Osteoblast (primary cell): Measurements from ENCODE around the gene SRSF8. TPM values are rescaled to one million over a fixed set of nuclear protein-coding genes. Genes with fewer than 3 reads are reported as not detected.

Source experiments
- DNase-seq: peaks from one replicate; pipeline ENCODE4 v3.0.0; 2011; ENCODE audit warnings: low spot score, mixed read lengths; ENCODE audit not compliant: insufficient read length; ENCODE audit errors: missing footprints
- H2AFZ ChIP-seq: 2 replicates; pipeline ENCODE4 v1.6.0; 2011; ENCODE audit warnings: mild to moderate bottlenecking, low read length
- H3K27ac ChIP-seq: 2 replicates; pipeline ENCODE4 v1.5.1; 2011; ENCODE audit warnings: mild to moderate bottlenecking, low read depth, low read length, moderate library complexity
- H3K27me3 ChIP-seq: 2 replicates; pipeline ENCODE4 v1.6.0; 2012; ENCODE audit warnings: mild to moderate bottlenecking, control low read depth, inconsistent platforms, low read length, moderate library complexity; ENCODE audit not compliant: insufficient read depth
- H3K36me3 ChIP-seq: 2 replicates; pipeline ENCODE4 v1.5.1; 2011; ENCODE audit warnings: mild to moderate bottlenecking, low read length, control low read depth, moderate library complexity; ENCODE audit not compliant: insufficient read depth
- H3K4me1 ChIP-seq: 2 replicates; pipeline ENCODE4 v1.5.1; 2011; ENCODE audit warnings: mild to moderate bottlenecking, low read length, control low read depth, moderate library complexity; ENCODE audit not compliant: insufficient read depth
- H3K4me2 ChIP-seq: 2 replicates; pipeline ENCODE4 v1.6.0; 2011; ENCODE audit warnings: mild to moderate bottlenecking, low read length; ENCODE audit not compliant: insufficient read depth
- H3K4me3 ChIP-seq: fragments of 200-600 bp; sonication (generic); 3 replicates; pipeline ENCODE4 v1.5.1; 2012; ENCODE audit warnings: mild to moderate bottlenecking, low read length, inconsistent platforms; ENCODE audit not compliant: insufficient read depth
- H3K79me2 ChIP-seq: 2 replicates; pipeline ENCODE4 v1.6.0; 2012; ENCODE audit warnings: mild to moderate bottlenecking, low read length, control low read depth, inconsistent platforms; ENCODE audit not compliant: insufficient read depth
- H3K9me3 ChIP-seq: 2 replicates; pipeline ENCODE4 v1.5.1; 2011; ENCODE audit warnings: low read depth, low read length, control low read depth
- H4K20me1 ChIP-seq: 2 replicates; pipeline ENCODE4 v1.6.0; 2012; ENCODE audit warnings: mild to moderate bottlenecking, low read length, control low read depth; ENCODE audit not compliant: insufficient read depth
- CTCF ChIP-seq: IDR thresholded peaks from 2 replicates; pipeline ENCODE4 v1.5.1; 2011; ENCODE audit warnings: mild to moderate bottlenecking, low read depth, low read length, moderate library complexity; ENCODE audit errors: extremely low read depth
- total RNA-seq: library from RNA; depleted of rRNA; stranded (reverse); fragments of >200 nt; gene quantifications from 2 replicates; pipeline ENCODE4 v1.2.3, GENCODE V29; 2012

SRSF8 gene
- total RNA-seq, 1 donor: 20.6 TPM

GRCh38 chr11:95058621-95059020 is 8.1 kb upstream of the SRSF8 start:
- H3K9me3 ChIP-seq: no peaks in the 10 kb centered on the region
- no peak overlapping the region for H2AFZ ChIP-seq
- peaks cover 40% of the 10 kb centered on the region for H3K27me3 ChIP-seq
- H3K36me3 ChIP-seq: no peaks in the 10 kb centered on the region
- H3K27ac ChIP-seq: no peak overlapping the region
- H3K79me2 ChIP-seq: no peaks in the 10 kb centered on the region
- no peak overlapping the region for H3K4me3 ChIP-seq
- no peak overlapping the region for H3K4me2 ChIP-seq
- no peak for TF ChIP-seq CTCF
- H4K20me1 ChIP-seq: no peaks in the 10 kb centered on the region
- H3K4me1 ChIP-seq: no peaks in the 10 kb centered on the region
- no peak for DNase-seq

GRCh38 chr11:95059046-95059445 is 7.7 kb upstream of the SRSF8 start:
- Histone ChIP-seq H3K9me3 (no peaks in the 10 kb centered on the region), H3K27ac (no peak overlapping the region), H3K79me2 (no peaks in the 10 kb centered on the region), H2AFZ (no peak overlapping the region), H3K27me3 (peaks cover 36% of the 10 kb centered on the region), H3K4me2 (no peak overlapping the region), H3K36me3 (no peaks in the 10 kb centered on the region), H3K4me1 (no peaks in the 10 kb centered on the region), H4K20me1 (no peaks in the 10 kb centered on the region), H3K4me3 (no peak overlapping the region)
- DNase-seq: no peak
- TF ChIP-seq CTCF: no peak

- H3K4me2 ChIP-seq: no peak overlapping the region
- no peak overlapping the region for H3K27ac ChIP-seq
- no peak overlapping the region for H2AFZ ChIP-seq
- TF ChIP-seq CTCF: no peak
- no peaks in the 10 kb centered on the region for H3K9me3 ChIP-seq
- DNase-seq: no peak
- no peaks in the 10 kb centered on the region for H3K36me3 ChIP-seq
- no peaks in the 10 kb centered on the region for H4K20me1 ChIP-seq
- peaks cover 20% of the 10 kb centered on the region for H3K27me3 ChIP-seq
- no peak overlapping the region for H3K4me3 ChIP-seq
- peaks cover 14% of the 10 kb centered on the region for H3K4me1 ChIP-seq
- peaks cover 23% of the 10 kb centered on the region for H3K79me2 ChIP-seq
Observed at GRCh38 chr11:95065336-95065735, 1.4 kb upstream of the SRSF8 start.

GRCh38 chr11:95067039-95067840 is 521 bp downstream of the SRSF8 start:
- H4K20me1 ChIP-seq: no peaks in the 10 kb centered on the region
- peak; percentile 48 for TF ChIP-seq CTCF
- peak overlapping the region; percentile 85 for H3K4me2 ChIP-seq
- H2AFZ ChIP-seq: peak overlapping the region; percentile 94
- peak overlapping the region; percentile 76 for H3K27ac ChIP-seq
- no peaks in the 10 kb centered on the region for H3K9me3 ChIP-seq
- peaks cover under 1% of the 10 kb centered on the region for H3K27me3 ChIP-seq
- H3K36me3 ChIP-seq: no peaks in the 10 kb centered on the region
- H3K4me1 ChIP-seq: peaks cover 14% of the 10 kb centered on the region
- peaks cover 25% of the 10 kb centered on the region for H3K79me2 ChIP-seq
- H3K4me3 ChIP-seq: peak overlapping the region; percentile 88
- peak; percentile 82 for DNase-seq
